Fibroblast of pulmonary artery (primary cell): ENCODE measurements around the gene ASB2.
A peak's percentile ranks its signal among the peaks of the same experiment; 100 is the strongest.

Source experiments
- DNase-seq: peaks from one replicate; pipeline ENCODE4 v3.0.0-alpha.2; 2010; ENCODE audit warnings: low read depth
- H3K4me3 ChIP-seq: replicated peaks from 2 replicates; pipeline ENCODE4 v1.5.1; 2011; ENCODE audit warnings: low read depth, mild to moderate bottlenecking, control low read depth, low read length, moderate library complexity
- CTCF ChIP-seq: IDR thresholded peaks from 2 replicates; pipeline ENCODE4 v1.5.1; 2011; ENCODE audit warnings: mild to moderate bottlenecking, control low read depth, low read length, inconsistent platforms; ENCODE audit errors: missing control alignments

ASB2 gene

GRCh38 chr14:93997082-93997481 is 20.7 kb upstream of the ASB2 start, which contains the start of gene CCDC197:
Gene CCDC197, plus strand, starts transcription at chr14:93997301. Its CDS starts 831 bp downstream, at chr14:93998132.
- no peak within 1 kb of the TSS for H3K4me3 ChIP-seq
- no peak for DNase-seq
- TF ChIP-seq CTCF = no peak

- H3K4me3 ChIP-seq = no peak overlapping the region
Measured at GRCh38 chr14:93996130-93996695, 19.8 kb upstream of the ASB2 start.

GRCh38 chr14:93994919-93995682 is 18.7 kb upstream of the ASB2 start:
- DNase-seq = peak; percentile 45
- H3K4me3 ChIP-seq = no peak overlapping the region
- TF ChIP-seq CTCF = no peak

More at GRCh38 chr14:93996130-93996695, 19.8 kb upstream of the ASB2 start:
- no peak for DNase-seq
- TF ChIP-seq CTCF = no peak

GRCh38 chr14:93993382-93993781 is 17.0 kb upstream of the ASB2 start:
- no peak for DNase-seq
- no peak overlapping the region for H3K4me3 ChIP-seq
- TF ChIP-seq CTCF = no peak

- DNase-seq = no peak
- no peak overlapping the region for H3K4me3 ChIP-seq
- no peak for TF ChIP-seq CTCF
Measured at GRCh38 chr14:93991649-93992048, 15.3 kb upstream of the ASB2 start.

GRCh38 chr14:93991212-93991611 is 14.8 kb upstream of the ASB2 start:
- no peak for DNase-seq
- H3K4me3 ChIP-seq = no peak overlapping the region
- no peak for TF ChIP-seq CTCF

- H3K4me3 ChIP-seq = no peak overlapping the region
- no peak for DNase-seq
- no peak for TF ChIP-seq CTCF
Measured at GRCh38 chr14:93989939-93990338, 13.6 kb upstream of the ASB2 start.
